ENCODE measurements around the gene AFG3L2. TPM values are rescaled to one million over a fixed set of nuclear protein-coding genes. Genes with fewer than 3 reads are reported as not detected.
A peak's percentile ranks its signal among the peaks of the same experiment; 100 is the strongest.
"Not testable (repeated sequence)": the region's sequence is repeated elsewhere in the genome, so short reads cannot be mapped to it uniquely, and the experiment has no call there.

Gene AFG3L2
- total and polyA plus RNA-seq, 9 of the 15 experiments (the other 6 are each of a cell fraction or from before 2014, with no cell fraction given): 24.1 to 109 (median 84.0) TPM

DNA sequence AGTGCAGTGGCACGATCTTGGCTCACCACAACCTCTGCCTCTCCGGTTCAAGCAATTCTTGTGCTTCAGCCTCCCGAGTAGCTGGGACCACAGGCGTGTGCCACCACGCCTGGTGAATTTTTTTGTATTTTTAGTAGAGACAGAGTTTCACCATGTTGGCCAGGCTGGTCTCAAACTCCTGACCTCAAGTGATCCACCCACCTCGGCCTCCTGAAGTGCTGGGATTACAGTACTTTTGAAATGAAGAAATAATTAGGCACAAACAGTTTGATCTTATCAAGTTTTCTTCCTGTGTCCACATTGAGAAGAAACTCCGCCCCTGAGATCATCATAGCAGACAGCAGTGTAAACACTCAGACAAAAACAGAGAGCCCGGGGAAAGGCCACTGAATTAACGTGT is 33.7 kb upstream of the AFG3L2 start:
- H4K20me1 ChIP-seq (replicated peaks; ENCODE audit: control insufficient read depth, insufficient read depth, low read length); BruUV-seq (replicated peaks); ATAC-seq; FAIRE-seq; H3K9me3 ChIP-seq (replicated peaks; ENCODE audit: control insufficient read depth, insufficient read depth, low read depth, low read length); H3K4me2 ChIP-seq (ENCODE audit: insufficient read depth, low read length); intact Hi-C loops (cut with micrococcal nuclease); H3K9me1 ChIP-seq (ENCODE audit: control insufficient read depth, insufficient read depth, low read length); H3K4me3 ChIP-seq; in situ Hi-C loops (cut with MboI); H3K36me3 ChIP-seq (ENCODE audit: control insufficient read depth, insufficient read depth, low read length); H2AFZ ChIP-seq (ENCODE audit: low read depth, low read length); H3K9ac ChIP-seq (ENCODE audit: insufficient read depth in 1 of 2, low read depth in 2 of 2, low read length in 2 of 2); H3K27me3 ChIP-seq (ENCODE audit: control insufficient read depth in 2 of 2, insufficient read depth in 2 of 2, low read length in 2 of 2); TF ChIP-seq CEBPG (CRISPR knock-in tag; IDR thresholded peaks at IDR 0.05): not testable (repeated sequence)
- Histone ChIP-seq H3K4me1 (replicated peaks in 1 of 2; ENCODE audit: control insufficient read depth in 2 of 2, insufficient read depth in 2 of 2, low read length in 2 of 2) (peaks cover 27 to 40% of the 10 kb centered on the region in 2 experiments; a peak in 4 of 5 replicates), H3K27ac (ENCODE audit: extremely low read depth, low read depth, low read length) (peak overlapping the region; percentile 33; the same call in 1 of the 3 replicates), H3K79me2 (ENCODE audit: control insufficient read depth, insufficient read depth, low read length) (peaks cover 17% of the 10 kb centered on the region)
- peak; percentile 18; the same call in 1 of the 2 replicates for TF ChIP-seq EP300 (IDR thresholded peaks at IDR 0.05; ENCODE audit: low read length)
- TF ChIP-seq EP400 (IDR thresholded peaks at IDR 0.05): 0 out of 2 replicates have a peak, but pooled peaks have one; percentile 25
- 0 out of 2 replicates have a peak, but pooled peaks have one; percentile 28 for TF ChIP-seq SOX6 (IDR thresholded peaks at IDR 0.05)
- TF ChIP-seq KDM1A (IDR thresholded peaks at IDR 0.05): 0 out of 4 replicates have a peak, but pooled peaks of 1 of the 2 experiments have one; percentile 7
- TF ChIP-seq SMARCE1 (IDR thresholded peaks at IDR 0.05): peak; percentile 22; the same call in 1 of the 2 replicates
- 0 out of 4 replicates have a peak, but pooled peaks of 1 of the 2 experiments have one; percentile 12 for TF ChIP-seq CEBPG (tag; conservative IDR thresholded peaks at IDR 0.05 in 1 of 2, IDR thresholded peaks at IDR 0.05 in 1 of 2)
- TF ChIP-seq DPF2 (IDR thresholded peaks at IDR 0.05): 0 out of 2 replicates have a peak, but pooled peaks have one; percentile 33
- peak in 1 of 2 experiments; percentile 45; a peak in 1 of 4 replicates for TF ChIP-seq FOXA3 (CRISPR knock-in tag; conservative IDR thresholded peaks at IDR 0.05 in 1 of 2, IDR thresholded peaks at IDR 0.05 in 1 of 2)
- TF ChIP-seq ADNP (tag; IDR thresholded peaks at IDR 0.05): peak; percentile 73; the same call in 1 of the 2 replicates
- ChIA-PET CTCF (ENCODE audit: low intra/inter-chr PET ratio) (interaction anchor here (0.6 kb wide), 1 partner anchor 38 kb away, joined by 3 read pairs; no protein-coding TSS in a partner anchor), POLR2A (interaction anchor here (0.7 kb wide), 2 partner anchors 260 to 369 kb away, joined by 3 to 4 read pairs; no protein-coding TSS in a partner anchor)
- DNase-seq (ENCODE audit: extremely low read depth in 1 of 4, low spot score in 3 of 4): peak in 1 of 4 experiments; percentile 43
- WGBS (ENCODE audit: insufficient coverage, low coverage, missing lambda C conversion rate): 51% methylated on average over 8 of the region's 9 CpGs
